ENCODE measurements around the gene BMP7.
"Not testable (repeated sequence)": the region's sequence is repeated elsewhere in the genome, so short reads cannot be mapped to it uniquely, and the experiment has no call there.

GRCh38 chr20:57157787-57158186, 108.7 kb downstream of the BMP7 start:
- not testable (repeated sequence) for TF ChIP-seq POLR2A, CTCF (IDR thresholded peaks at IDR 0.05)
